MM.1S (cell line): ENCODE data around the gene SPOCK1.

ENCODE experiments used
- DNase-seq: peaks from one replicate; pipeline ENCODE4 v3.0.0-alpha.2; 2015
- H2AFZ ChIP-seq: fragments of 300-600 bp; sonication (generic); 2 replicates; pipeline ENCODE4 v1.6.0; 2016; ENCODE audit warnings: antibody characterized with exemption, low read length
- H3F3A ChIP-seq: fragments of 300-600 bp; sonication (generic); 2 replicates; pipeline ENCODE4 v1.6.1; 2016; ENCODE audit warnings: mild to moderate bottlenecking, antibody characterized with exemption, low read length, moderate library complexity, mixed read lengths; ENCODE audit not compliant: insufficient read depth
- H3K27ac ChIP-seq: fragments of 300-600 bp; sonication (generic); 2 replicates; pipeline ENCODE4 v1.5.1; 2016; ENCODE audit warnings: mild to moderate bottlenecking, low read length
- H3K27me3 ChIP-seq: fragments of 300-600 bp; sonication (generic); replicated peaks from 2 replicates; pipeline ENCODE4 v1.6.0; 2016; ENCODE audit warnings: low read length; ENCODE audit not compliant: insufficient read depth
- H3K36me3 ChIP-seq: fragments of 300-600 bp; sonication (generic); replicated peaks from 2 replicates; pipeline ENCODE4 v1.6.1; 2016; ENCODE audit warnings: mild to moderate bottlenecking, low read length, mixed read lengths; ENCODE audit not compliant: insufficient read depth
- H3K4me1 ChIP-seq: fragments of 300-600 bp; sonication (generic); 2 replicates; pipeline ENCODE4 v1.6.1; 2016; ENCODE audit warnings: low read length, mixed read lengths
- H3K4me2 ChIP-seq: fragments of 300-600 bp; sonication (generic); 2 replicates; pipeline ENCODE4 v1.6.0; 2016; ENCODE audit warnings: low read depth, low read length
- H3K4me3 ChIP-seq: fragments of 300-600 bp; sonication (generic); 2 replicates; pipeline ENCODE4 v1.5.1; 2016; ENCODE audit warnings: low read length, mixed read lengths
- H3K79me2 ChIP-seq: fragments of 300-600 bp; sonication (generic); 2 replicates; pipeline ENCODE4 v1.6.1; 2016; ENCODE audit warnings: mixed run types, low read length, mixed read lengths
- H3K9ac ChIP-seq: fragments of 300-600 bp; sonication (generic); 2 replicates; pipeline ENCODE4 v1.6.1; 2016; ENCODE audit warnings: low read length, mixed read lengths
- H3K9me2 ChIP-seq: fragments of 300-600 bp; sonication (generic); replicated peaks from 2 replicates; pipeline ENCODE4 v1.6.1; 2016; ENCODE audit warnings: mild to moderate bottlenecking, low read length, mixed read lengths; ENCODE audit not compliant: insufficient read depth
- H3K9me3 ChIP-seq: fragments of 300-600 bp; sonication (generic); replicated peaks from 2 replicates; pipeline ENCODE4 v1.6.1; 2016; ENCODE audit warnings: mild to moderate bottlenecking, low read length, mixed read lengths; ENCODE audit not compliant: insufficient read depth
- H4K20me1 ChIP-seq: fragments of 300-600 bp; sonication (generic); 2 replicates; pipeline ENCODE4 v1.6.1; 2016; ENCODE audit warnings: mild to moderate bottlenecking, low read length, moderate library complexity, mixed read lengths; ENCODE audit not compliant: insufficient read depth
- EZH2 ChIP-seq: fragments of 300-600 bp; sonication (generic); optimal IDR thresholded peaks from 2 replicates; pipeline ENCODE3; 2017; ENCODE audit warnings: low read depth, mild to moderate bottlenecking, antibody characterized with exemption, low read length, mixed read lengths
- EZH2phosphoT487 ChIP-seq: fragments of 300-600 bp; sonication (generic); IDR thresholded peaks from 2 replicates; pipeline ENCODE4 v1.6.1; 2018; ENCODE audit warnings: antibody characterized with exemption, low read length
- TF ChIP-seq, protein P1 (sequence below): fragments of 300-600 bp; sonication (generic); IDR thresholded peaks from 2 replicates; pipeline ENCODE4 v1.5.1; 2016; ENCODE audit warnings: antibody characterized with exemption, low read length, mixed read lengths

Gene SPOCK1

DNA sequence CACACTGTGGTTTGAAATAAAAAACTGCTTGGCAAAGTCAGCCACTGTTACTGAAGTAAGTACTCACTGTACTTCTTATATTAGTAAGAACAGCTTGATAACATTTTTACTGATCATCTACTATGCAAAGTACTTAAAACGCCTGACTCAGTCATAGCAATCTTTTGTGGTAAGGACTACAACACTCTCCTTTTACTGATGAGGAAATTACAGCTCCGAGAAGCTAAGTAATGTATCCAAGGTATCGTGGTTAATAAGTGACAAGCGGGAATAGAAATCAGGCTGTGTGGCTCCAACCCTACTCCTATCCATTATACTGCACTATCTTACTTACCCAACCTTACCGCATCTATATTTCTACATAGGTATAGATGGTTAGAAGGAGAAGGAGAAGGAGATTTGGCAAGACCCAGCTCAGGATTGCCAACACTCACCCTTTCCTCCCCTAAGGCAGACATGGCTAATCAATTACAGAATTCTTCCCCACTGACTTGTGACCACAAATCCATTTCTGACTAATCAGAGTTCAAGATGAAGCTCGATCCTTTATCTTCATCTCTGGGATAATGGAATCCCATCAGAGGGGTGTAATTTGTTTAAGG, 281.4 kb downstream of the SPOCK1 start:
- Histone ChIP-seq H3K4me1 (no peaks in the 10 kb centered on the region), H3K27me3 (no peaks in the 10 kb centered on the region), H3K9ac (no peak overlapping the region), H3K4me2 (no peak overlapping the region), H3K36me3 (no peaks in the 10 kb centered on the region), H3K9me2 (no peaks in the 10 kb centered on the region), H3F3A (no peaks in the 10 kb centered on the region), H2AFZ (no peak overlapping the region), H3K4me3 (no peak overlapping the region), H4K20me1 (no peaks in the 10 kb centered on the region), H3K27ac (no peak overlapping the region), H3K79me2 (no peaks in the 10 kb centered on the region), H3K9me3 (no peaks in the 10 kb centered on the region)
- TF ChIP-seq, protein P1, sequence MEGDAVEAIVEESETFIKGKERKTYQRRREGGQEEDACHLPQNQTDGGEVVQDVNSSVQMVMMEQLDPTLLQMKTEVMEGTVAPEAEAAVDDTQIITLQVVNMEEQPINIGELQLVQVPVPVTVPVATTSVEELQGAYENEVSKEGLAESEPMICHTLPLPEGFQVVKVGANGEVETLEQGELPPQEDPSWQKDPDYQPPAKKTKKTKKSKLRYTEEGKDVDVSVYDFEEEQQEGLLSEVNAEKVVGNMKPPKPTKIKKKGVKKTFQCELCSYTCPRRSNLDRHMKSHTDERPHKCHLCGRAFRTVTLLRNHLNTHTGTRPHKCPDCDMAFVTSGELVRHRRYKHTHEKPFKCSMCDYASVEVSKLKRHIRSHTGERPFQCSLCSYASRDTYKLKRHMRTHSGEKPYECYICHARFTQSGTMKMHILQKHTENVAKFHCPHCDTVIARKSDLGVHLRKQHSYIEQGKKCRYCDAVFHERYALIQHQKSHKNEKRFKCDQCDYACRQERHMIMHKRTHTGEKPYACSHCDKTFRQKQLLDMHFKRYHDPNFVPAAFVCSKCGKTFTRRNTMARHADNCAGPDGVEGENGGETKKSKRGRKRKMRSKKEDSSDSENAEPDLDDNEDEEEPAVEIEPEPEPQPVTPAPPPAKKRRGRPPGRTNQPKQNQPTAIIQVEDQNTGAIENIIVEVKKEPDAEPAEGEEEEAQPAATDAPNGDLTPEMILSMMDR = no peak
- no peak for TF ChIP-seq EZH2
- TF ChIP-seq EZH2phosphoT487 = no peak
- DNase-seq = no peak

DNA sequence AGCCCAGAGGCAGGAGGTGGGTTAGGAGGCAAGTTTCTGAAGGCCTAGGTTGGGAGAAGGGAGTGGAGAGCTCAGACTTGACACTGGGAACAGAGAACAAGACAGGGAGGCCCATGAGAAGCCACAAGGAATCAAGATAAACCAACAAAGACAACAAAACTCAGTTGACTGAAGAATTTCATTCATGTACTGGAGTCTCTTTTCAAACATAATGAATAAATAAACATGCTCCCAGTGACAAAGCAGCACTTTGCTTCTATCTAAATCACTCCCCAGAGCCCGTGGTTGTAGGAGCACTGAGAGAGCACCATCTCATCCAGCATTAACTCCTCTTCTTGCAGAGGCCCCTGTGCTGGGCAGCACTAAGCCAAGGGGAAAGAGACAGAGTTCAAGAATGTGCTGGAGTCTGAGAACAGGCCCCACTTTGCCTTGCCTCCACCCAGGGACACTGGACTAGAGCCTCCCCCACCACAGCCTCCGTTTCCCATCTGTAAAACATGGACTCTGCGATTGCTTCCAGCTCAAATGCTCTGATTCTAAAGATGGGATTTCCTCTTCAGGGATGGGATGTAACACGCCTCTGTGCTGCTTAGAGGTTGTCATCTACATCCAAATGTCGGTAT, 282.0 kb downstream of the SPOCK1 start:
- no peaks in the 10 kb centered on the region for H3K27me3 ChIP-seq
- H3K9me3 ChIP-seq = no peaks in the 10 kb centered on the region
- no peak overlapping the region for H3K27ac ChIP-seq
- no peak for DNase-seq
- no peak for TF ChIP-seq EZH2phosphoT487
- no peak for TF ChIP-seq EZH2
- TF ChIP-seq, protein P1 = no peak
- H3F3A ChIP-seq = no peaks in the 10 kb centered on the region
- H3K36me3 ChIP-seq = no peaks in the 10 kb centered on the region
- H3K4me2 ChIP-seq = no peak overlapping the region
- H3K4me1 ChIP-seq = no peaks in the 10 kb centered on the region
- no peak overlapping the region for H3K9ac ChIP-seq
- H3K9me2 ChIP-seq = no peaks in the 10 kb centered on the region
- no peaks in the 10 kb centered on the region for H4K20me1 ChIP-seq
- H3K79me2 ChIP-seq = no peaks in the 10 kb centered on the region
- H3K4me3 ChIP-seq = no peak overlapping the region
- H2AFZ ChIP-seq = no peak overlapping the region

DNA sequence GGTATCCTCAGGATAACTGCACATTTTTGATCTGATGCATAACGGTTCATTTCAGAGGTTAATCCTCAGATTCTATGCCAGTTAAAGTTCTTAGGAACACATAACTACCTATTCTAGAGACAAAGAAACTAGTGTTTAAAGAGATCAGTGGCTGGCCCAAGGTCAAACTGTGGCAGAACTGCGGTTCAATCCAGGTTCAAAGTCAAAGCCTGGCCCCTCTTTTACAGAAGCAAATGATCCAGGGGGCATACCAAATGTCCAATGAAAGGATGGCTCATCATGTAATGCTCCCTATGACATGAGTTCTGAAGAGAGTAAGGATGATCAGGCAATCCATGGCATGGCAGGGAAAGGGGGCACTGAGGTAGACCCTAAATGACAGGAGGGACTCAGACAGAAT, 283.3 kb downstream of the SPOCK1 start:
- Histone ChIP-seq H2AFZ (no peak overlapping the region), H3K9me3 (no peaks in the 10 kb centered on the region), H3K27me3 (no peaks in the 10 kb centered on the region), H3K4me2 (no peak overlapping the region), H3K79me2 (no peaks in the 10 kb centered on the region), H3F3A (no peaks in the 10 kb centered on the region), H3K4me3 (no peak overlapping the region), H3K36me3 (no peaks in the 10 kb centered on the region), H3K4me1 (no peaks in the 10 kb centered on the region), H3K9me2 (no peaks in the 10 kb centered on the region), H3K27ac (no peak overlapping the region), H4K20me1 (no peaks in the 10 kb centered on the region), H3K9ac (no peak overlapping the region)
- no peak for DNase-seq
- TF ChIP-seq EZH2 (no peak), EZH2phosphoT487 (no peak)
- TF ChIP-seq, protein P1 = no peak
